HG03565 (cell line): ENCODE data around the gene TTLL10.
"Not testable (repeated sequence)": the region's sequence is repeated elsewhere in the genome, so short reads cannot be mapped to it uniquely, and the experiment has no call there.

Experiments
- ATAC-seq: cut with Tn5 transposase; IDR thresholded peaks from one replicate; pipeline ENCODE4 v1.9.1; 2021; ENCODE audit warnings: mild to moderate bottlenecking, moderate library complexity; ENCODE audit not compliant: unreplicated experiment

Gene TTLL10

GRCh38 chr1:1170215-1171091, 3.2 kb upstream of the TTLL10 start:
- ATAC-seq, result no peak

GRCh38 chr1:1171161-1171545, 2.5 kb upstream of the TTLL10 start:
- ATAC-seq, result no peak

GRCh38 chr1:1171546-1172340, 1.9 kb upstream of the TTLL10 start:
- no peak for ATAC-seq

DNA sequence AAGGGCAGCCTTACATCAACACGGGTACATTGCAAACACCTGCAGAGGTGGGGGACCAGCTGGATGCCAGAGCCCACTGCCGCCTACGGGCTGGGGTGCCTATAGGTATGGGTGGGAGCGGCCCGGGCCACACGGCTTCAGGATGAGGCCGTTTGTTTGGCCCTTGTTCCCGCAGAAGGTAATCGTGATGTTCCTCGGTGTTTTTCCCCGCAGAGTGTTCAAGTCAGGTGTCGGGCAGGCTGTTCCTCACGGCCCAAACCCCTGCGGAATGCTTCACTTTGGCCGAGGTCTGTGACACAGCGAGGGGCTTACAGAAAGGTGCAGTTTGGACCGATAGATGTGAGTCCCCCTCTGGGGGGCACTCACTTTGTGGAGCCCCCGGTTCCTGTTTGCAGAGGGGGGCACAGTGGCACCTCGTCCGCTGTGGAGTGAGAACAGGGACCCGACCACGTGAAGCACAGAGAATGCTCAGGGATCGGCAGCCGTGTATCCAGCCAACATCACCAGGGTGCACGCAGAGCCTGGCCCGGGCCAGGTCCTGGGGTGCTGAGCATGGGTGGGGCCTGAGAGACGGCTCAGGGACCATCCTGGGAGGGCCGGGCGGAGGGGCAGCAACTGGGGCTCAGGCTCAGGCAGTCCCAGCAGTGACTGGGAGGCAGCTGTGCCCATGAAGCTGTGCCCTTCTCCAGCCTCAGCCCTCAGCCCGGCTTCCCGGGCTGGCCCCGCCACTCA, 453 bp upstream of the TTLL10 start:
- ATAC-seq, result no peak

GRCh38 chr1:1175221-1176062, 1.8 kb downstream of the TTLL10 start:
- ATAC-seq, result no peak

DNA sequence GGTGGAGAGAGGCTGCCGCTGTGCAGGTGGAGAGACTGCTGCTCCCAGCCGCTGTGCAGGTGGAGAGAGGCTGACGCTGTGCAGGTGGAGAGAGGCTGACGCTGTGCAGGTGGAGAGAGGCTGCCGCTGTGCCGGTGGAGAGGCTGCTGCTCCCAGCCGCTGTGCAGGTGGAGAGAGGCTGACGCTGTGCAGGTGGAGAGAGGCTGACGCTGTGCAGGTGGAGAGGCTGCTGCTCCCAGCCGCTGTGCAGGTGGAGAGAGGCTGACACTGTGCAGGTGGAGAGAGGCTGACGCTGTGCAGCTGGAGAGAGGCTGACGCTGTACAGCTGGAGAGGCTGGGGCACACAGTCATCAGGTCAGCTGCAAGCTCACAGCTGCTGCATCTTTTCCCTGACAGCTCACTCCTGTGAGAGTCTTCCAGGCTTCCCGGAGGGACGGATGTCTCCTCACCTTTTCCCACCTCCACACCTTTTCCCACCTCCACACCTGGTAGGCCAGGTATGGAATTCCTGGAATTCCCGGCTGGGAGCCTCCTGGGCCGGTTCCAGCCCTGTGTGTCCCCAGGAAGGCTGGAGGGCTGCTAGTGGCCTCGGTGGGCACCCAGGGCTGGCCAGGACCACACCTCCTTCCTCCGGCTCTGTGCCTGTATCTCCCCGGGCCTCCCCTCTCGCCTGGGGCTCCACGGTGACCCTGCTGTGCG, 2.5 kb downstream of the TTLL10 start:
- not testable (repeated sequence) for ATAC-seq

DNA sequence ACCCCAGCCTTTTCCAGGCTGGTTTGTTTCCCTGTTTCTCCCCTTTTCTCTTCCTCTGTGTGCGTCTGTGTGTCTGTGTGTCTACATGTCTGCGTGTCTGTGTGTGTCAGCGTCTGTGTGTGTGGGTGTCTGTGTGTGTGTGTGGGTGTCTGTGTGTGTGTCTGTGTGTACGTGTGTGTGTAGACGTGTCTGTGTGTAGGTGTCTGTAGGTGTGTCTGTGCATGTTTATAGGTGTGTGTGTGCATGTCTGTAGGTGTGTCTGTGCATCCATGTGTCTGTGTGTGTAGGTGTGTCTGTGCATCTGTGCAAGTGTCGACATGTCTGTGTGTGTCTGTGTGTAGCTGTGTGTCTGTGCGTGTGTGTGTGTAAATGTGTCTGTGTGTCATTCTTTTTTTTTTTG, 3.3 kb downstream of the TTLL10 start:
- ATAC-seq, result no peak

- ATAC-seq, result no peak
Observed at GRCh38 chr1:1177452-1178206, 3.9 kb downstream of the TTLL10 start.

DNA sequence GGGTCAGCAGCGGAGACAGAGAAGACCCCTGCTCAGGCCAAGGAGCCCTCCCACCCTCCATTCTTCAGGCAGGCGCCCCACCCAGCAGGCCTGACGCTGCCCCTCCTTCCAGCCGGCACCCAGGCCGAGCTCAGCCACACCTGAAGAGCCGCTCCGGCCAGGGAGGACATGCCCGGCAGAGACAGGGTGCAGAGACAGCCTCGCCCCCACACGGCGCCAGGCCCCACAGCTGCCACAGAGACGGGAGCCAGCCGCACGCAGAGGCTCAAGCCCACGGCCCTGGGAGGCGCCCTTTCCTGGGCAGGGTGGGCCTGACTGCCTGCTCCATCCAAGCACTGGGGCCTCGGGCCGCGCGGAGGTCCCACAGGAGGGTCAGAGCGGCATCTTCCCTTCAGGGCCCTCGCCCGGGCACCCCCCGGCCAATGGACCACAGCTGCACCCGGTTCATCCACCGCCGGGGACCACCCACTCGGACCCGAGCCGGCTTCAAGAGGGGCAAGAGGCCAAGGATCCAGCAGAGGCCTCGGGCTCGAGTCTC, 5.2 kb downstream of the TTLL10 start:
- no peak for ATAC-seq

- no peak for ATAC-seq
Observed at GRCh38 chr1:1179346-1179982, 5.8 kb downstream of the TTLL10 start.

GRCh38 chr1:1179983-1180861, 6.5 kb downstream of the TTLL10 start:
- no peak for ATAC-seq

GRCh38 chr1:1181129-1181937, 7.7 kb downstream of the TTLL10 start:
- no peak for ATAC-seq

DNA sequence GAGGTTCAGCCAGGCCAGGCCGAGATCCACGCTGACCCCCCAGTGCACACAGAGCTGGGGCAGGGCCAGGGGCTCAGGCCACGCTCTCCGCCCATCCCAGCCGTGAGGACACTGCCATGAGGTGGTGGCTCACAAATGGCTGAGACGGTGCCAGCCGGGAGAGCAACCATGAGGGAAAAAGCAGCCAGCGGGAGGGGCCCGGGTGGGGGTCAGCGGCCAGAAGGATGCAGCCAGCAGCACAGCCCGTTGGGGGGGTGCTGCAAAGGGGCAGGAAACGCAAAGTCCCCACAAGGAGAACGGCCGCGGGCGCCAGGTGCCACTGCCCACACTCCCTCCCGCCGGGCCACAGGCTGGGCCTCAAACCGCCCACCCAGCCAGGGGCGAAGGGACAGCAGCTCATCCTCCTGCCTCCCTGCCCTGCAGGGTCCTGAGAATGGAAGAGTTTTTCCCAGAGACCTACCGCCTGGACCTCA, 8.3 kb downstream of the TTLL10 start:
- no peak for ATAC-seq

DNA sequence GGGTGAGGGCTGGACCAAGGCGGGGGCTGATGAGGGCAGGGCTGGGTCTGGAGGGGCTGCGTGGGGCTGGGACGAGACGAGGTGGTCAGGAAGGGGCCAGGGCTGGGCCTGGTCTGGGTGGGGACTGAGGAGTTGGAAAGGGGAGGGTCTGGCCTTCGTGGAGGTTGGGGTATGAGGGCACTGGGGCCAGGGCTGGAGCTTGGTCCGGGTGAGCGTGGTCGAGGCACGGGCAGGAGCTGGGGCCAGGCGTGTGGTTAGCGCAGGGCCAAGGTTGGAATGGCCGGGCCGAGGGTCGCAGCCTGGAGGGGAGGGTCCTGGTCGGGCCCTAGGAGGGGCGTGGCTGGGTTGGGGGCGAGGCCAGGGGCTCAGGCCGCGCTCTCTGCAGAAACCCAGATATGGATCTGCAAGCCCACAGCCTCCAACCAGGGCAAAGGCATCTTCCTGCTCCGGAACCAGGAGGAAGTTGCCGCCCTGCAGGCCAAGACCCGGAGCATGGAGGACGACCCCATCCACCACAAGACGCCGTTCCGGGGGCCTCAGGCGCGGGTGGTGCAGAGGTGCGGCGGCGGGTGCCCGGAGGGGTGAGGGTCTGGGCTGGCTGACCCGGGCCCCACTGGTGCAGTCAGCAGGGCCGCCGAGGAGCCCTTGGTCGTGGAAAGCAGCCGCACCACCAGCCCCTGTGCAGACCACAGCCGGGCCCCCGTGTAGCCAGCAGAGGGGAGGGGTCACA, 9.0 kb downstream of the TTLL10 start:
- no peak for ATAC-seq

DNA sequence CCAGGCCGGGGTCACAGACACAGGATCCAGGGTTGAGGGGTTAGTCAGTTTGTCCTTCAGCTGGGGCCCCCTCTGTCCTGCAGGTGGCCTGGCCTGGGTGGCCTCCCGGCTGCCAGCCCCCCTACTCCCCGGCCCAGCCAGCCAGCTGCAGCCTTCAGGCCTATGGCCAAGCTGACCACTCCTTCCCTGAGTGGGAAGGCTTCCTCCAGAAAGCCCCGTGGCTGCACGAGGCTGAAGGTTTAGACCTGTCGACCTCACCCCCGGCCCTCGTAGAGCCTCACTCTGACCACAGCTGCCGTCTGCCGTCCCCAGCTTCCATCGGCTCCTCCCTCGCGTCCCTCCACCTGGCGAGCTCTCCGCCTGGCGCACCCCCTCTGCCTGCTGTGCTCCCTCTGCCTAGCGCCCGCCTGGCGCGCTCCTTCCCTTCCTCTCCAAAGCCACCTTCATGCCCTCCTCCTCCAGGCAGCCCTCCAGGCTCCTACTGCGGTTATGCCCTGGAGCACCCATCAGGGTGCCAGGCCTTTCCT, 9.6 kb downstream of the TTLL10 start:
- no peak for ATAC-seq
